ENCODE results near the gene GPLD1.

Gene GPLD1

GRCh38 chr6:24492475-24492874 lies 3.1 kb upstream of the GPLD1 start:
- in situ Hi-C loops (cut with MboI; ENCODE audit: low sequenced_read_pairs, unreplicated experiment): no loop called here
- no peak for TF ChIP-seq CTCF (IDR thresholded peaks at IDR 0.05; ENCODE audit: borderline replicate concordance, control extremely low read depth, extremely low read depth, insufficient read depth, missing control alignments)
- DNase-seq (ENCODE audit: low spot score): no peak

DNA sequence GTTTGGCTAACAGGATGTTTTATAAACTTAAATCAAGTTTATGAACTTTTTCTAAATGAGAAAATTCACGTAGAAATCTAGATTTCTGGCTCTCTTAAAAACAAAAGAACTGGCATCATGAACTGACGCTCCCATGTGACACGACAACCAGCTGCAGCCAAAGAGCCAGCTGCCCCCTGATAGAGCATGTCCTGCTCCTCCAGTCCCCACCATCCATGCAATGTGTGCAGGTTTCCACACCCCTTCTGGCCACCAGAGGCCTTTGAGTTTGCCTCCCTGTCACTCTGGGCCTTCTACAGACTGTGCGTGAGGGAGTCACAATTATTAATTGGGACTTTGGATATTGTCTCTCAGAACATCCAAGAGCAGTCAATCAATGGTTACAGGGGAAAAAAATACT lies 1.6 kb upstream of the GPLD1 start:
- in situ Hi-C loops (cut with MboI; ENCODE audit: low sequenced_read_pairs, unreplicated experiment): no loop called here
- no peak for TF ChIP-seq CTCF (IDR thresholded peaks at IDR 0.05; ENCODE audit: borderline replicate concordance, control extremely low read depth, extremely low read depth, insufficient read depth, missing control alignments)
- DNase-seq (ENCODE audit: low spot score): no peak

DNA sequence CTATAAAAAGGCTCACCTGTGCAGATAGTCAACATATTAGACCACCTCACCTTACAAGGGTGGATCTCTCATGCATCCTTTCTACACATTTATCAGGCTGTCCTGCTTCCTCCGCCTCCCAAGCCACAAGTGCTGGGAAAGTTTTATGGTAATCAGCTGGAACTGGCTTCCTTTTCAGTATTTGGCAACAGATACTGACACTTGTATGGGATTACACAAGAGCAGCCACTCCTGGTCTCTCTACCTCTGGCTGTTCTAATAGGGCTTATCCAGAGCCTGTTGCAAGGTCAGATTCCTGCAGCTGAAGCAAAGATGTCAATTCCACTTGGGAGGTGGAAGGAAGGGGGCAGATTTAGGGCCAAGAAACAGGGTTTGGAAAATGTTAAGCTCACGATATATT lies 503 bp upstream of the GPLD1 start:
- TF ChIP-seq CTCF (IDR thresholded peaks at IDR 0.05; ENCODE audit: borderline replicate concordance, control extremely low read depth, extremely low read depth, insufficient read depth, missing control alignments): no peak
- DNase-seq (ENCODE audit: low spot score): no peak
- in situ Hi-C loops (cut with MboI; ENCODE audit: low sequenced_read_pairs, unreplicated experiment): no loop called here

DNA sequence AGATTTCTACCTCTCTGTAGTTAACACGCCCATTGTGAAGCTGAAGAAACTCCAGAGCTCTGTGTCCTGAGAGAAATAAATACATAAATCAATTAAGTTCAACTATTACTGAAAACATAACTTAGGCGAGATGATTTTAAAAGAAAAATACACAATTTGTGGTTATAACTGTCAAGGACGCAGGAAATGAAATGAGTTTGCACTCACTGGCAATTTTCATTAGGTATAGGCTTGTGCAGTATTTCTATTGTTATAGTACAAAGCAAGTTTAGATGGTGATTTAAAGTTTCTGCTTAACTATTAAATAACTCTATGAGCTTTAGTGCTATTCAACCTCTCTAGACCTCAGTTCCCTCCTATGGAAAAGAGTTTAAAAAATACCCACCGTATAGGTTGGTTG lies 3.3 kb downstream of the GPLD1 start:
- DNase-seq (ENCODE audit: low spot score): no peak
- in situ Hi-C loops (cut with MboI; ENCODE audit: low sequenced_read_pairs, unreplicated experiment): no loop called here
- no peak for TF ChIP-seq CTCF (IDR thresholded peaks at IDR 0.05; ENCODE audit: borderline replicate concordance, control extremely low read depth, extremely low read depth, insufficient read depth, missing control alignments)

- TF ChIP-seq CTCF (IDR thresholded peaks at IDR 0.05; ENCODE audit: borderline replicate concordance, control extremely low read depth, extremely low read depth, insufficient read depth, missing control alignments): no peak
- in situ Hi-C loops (cut with MboI; ENCODE audit: low sequenced_read_pairs, unreplicated experiment): no loop called here
- no peak for DNase-seq (ENCODE audit: low spot score)
Measured at GRCh38 chr6:24484657-24485323, 4.6 kb downstream of the GPLD1 start.

GRCh38 chr6:24481449-24481848 lies 7.9 kb downstream of the GPLD1 start:
- no peak for DNase-seq (ENCODE audit: low spot score)
- in situ Hi-C loops (cut with MboI; ENCODE audit: low sequenced_read_pairs, unreplicated experiment): no loop called here
- no peak for TF ChIP-seq CTCF (IDR thresholded peaks at IDR 0.05; ENCODE audit: borderline replicate concordance, control extremely low read depth, extremely low read depth, insufficient read depth, missing control alignments)

Data from GM13976 (cell line).